WTC11 (cell line): ENCODE results near the gene PGS1. TPM values are rescaled to one million over a fixed set of nuclear protein-coding genes. Genes with fewer than 3 reads are reported as not detected.

Experiments used
- ATAC-seq: fragments of 200-7000 bp; cut with Tn5 transposase; 2 replicates; pipeline ENCODE4 v1.10.0; 2021; ENCODE audit warnings: mild to moderate bottlenecking, moderate library complexity
- CTCF ChIA-PET: fragments of 300-600 bp; sonication (Branson Sonifier 250); formaldehyde crosslinking; loops from one replicate; lab custom pipeline; 2021; ENCODE audit warnings: antibody characterized with exemption; lab: Charles Lee
- POLR2A ChIA-PET: fragments of 350-600 bp; sonication (Branson Sonifier 250); formaldehyde crosslinking; loops from one replicate; lab custom pipeline; 2021; ENCODE audit warnings: antibody characterized with exemption; lab: Charles Lee
- DNase-seq: peaks from one replicate; pipeline ENCODE4 v3.0.0; 2021; ENCODE audit warnings: low spot score
- H3K27ac Mint-ChIP-seq: 2 replicates; pipeline ENCODE4 v1.8.0; 2021; ENCODE audit warnings: mixed read lengths
- H3K27me3 Mint-ChIP-seq: 2 replicates; pipeline ENCODE4 v1.8.0; 2021; ENCODE audit warnings: low read depth, mild to moderate bottlenecking, moderate library complexity, mixed read lengths
- H3K36me3 Mint-ChIP-seq: 2 replicates; pipeline ENCODE4 v1.8.0; 2021; ENCODE audit warnings: mixed read lengths
- H3K4me1 Mint-ChIP-seq: 2 replicates; pipeline ENCODE4 v1.8.0; 2022; ENCODE audit warnings: mixed read lengths
- H3K4me3 Mint-ChIP-seq: 2 replicates; pipeline ENCODE4 v1.8.0; 2021; ENCODE audit warnings: mild to moderate bottlenecking, moderate library complexity, mixed read lengths
- H3K9me3 Mint-ChIP-seq: 2 replicates; pipeline ENCODE4 v1.8.0; 2021; ENCODE audit warnings: mixed read lengths
- CREB1 ChIP-seq: sonication (generic); formaldehyde crosslinking; IDR thresholded peaks from 2 replicates; pipeline ENCODE4 v1.8.0; 2023; ENCODE audit warnings: mild to moderate bottlenecking, missing genetic modification reagents
- CREM ChIP-seq: sonication (generic); formaldehyde crosslinking; IDR thresholded peaks from 2 replicates; pipeline ENCODE4 v1.8.1; 2022; ENCODE audit warnings: mild to moderate bottlenecking, missing genetic modification reagents, moderate library complexity
- ELF4 ChIP-seq: sonication (generic); formaldehyde crosslinking; IDR thresholded peaks from 2 replicates; pipeline ENCODE4 v1.8.1; 2022; ENCODE audit warnings: low read depth, mild to moderate bottlenecking, moderate library complexity, missing genetic modification reagents
- GRHL2 ChIP-seq: fragments of 250-450 bp; sonication (Bioruptor Pico); IDR thresholded peaks from 2 replicates; pipeline ENCODE4 v1.8.0; 2022; ENCODE audit warnings: mild to moderate bottlenecking, moderate library complexity; ENCODE audit not compliant: insufficient replicate concordance, severe bottlenecking
- NFE2L1 ChIP-seq: sonication (generic); formaldehyde crosslinking; IDR thresholded peaks from 2 replicates; pipeline ENCODE4 v1.8.1; 2023; ENCODE audit warnings: missing genetic modification reagents
- RORB ChIP-seq: fragments of 250-450 bp; sonication (Bioruptor Pico); IDR thresholded peaks from 2 replicates; pipeline ENCODE4 v1.9.0; 2021; ENCODE audit warnings: mild to moderate bottlenecking
- TEAD1 ChIP-seq: sonication (generic); formaldehyde crosslinking; IDR thresholded peaks from 2 replicates; pipeline ENCODE4 v1.8.0; 2022; ENCODE audit warnings: mild to moderate bottlenecking, missing genetic modification reagents
- TEAD4 ChIP-seq: sonication (generic); formaldehyde crosslinking; IDR thresholded peaks from 2 replicates; pipeline ENCODE4 v1.8.0; 2022; ENCODE audit warnings: mild to moderate bottlenecking, missing genetic modification reagents
- ZNF232 ChIP-seq: sonication (generic); formaldehyde crosslinking; IDR thresholded peaks from 2 replicates; pipeline ENCODE4 v1.8.0; 2022; ENCODE audit warnings: mild to moderate bottlenecking, missing genetic modification reagents
- total RNA-seq: library from RNA; stranded (reverse); gene quantifications from 3 replicates; pipeline ENCODE4 v1.2.3, GENCODE V29; 2021
- TF ChIP-seq, protein P1 (sequence below): fragments of 250-450 bp; sonication (Bioruptor Pico); IDR thresholded peaks from 2 replicates; pipeline ENCODE4 v1.9.0; 2021; ENCODE audit warnings: moderate library complexity, mild to moderate bottlenecking, inconsistent platforms, borderline replicate concordance
- TF ChIP-seq, protein P2 (sequence below): sonication (generic); formaldehyde crosslinking; IDR thresholded peaks from 2 replicates; pipeline ENCODE4 v1.8.1; 2023; ENCODE audit warnings: mild to moderate bottlenecking, moderate library complexity, missing genetic modification reagents
- TF ChIP-seq, protein P3 (sequence below): sonication (generic); formaldehyde crosslinking; IDR thresholded peaks from 2 replicates; pipeline ENCODE4 v1.8.1; 2023; ENCODE audit warnings: mild to moderate bottlenecking, missing genetic modification reagents, moderate library complexity
- TF ChIP-seq, protein P4 (sequence below): fragments of 200-600 bp; IDR thresholded peaks from 2 replicates; pipeline ENCODE4 v1.8.0; 2022; ENCODE audit warnings: antibody characterized with exemption
- TF ChIP-seq, protein P5 (sequence below): sonication (generic); formaldehyde crosslinking; IDR thresholded peaks from 2 replicates; pipeline ENCODE4 v1.8.0; 2023; ENCODE audit warnings: missing genetic modification reagents
- TF ChIP-seq, protein P6 (sequence below): fragments of 250-450 bp; sonication (Bioruptor Pico); IDR thresholded peaks from 2 replicates; pipeline ENCODE4 v1.9.0; 2021; ENCODE audit warnings: mild to moderate bottlenecking, borderline replicate concordance

PGS1 gene
- total RNA-seq, 1 experiment from 2014 or later, result 51.4 TPM

DNA sequence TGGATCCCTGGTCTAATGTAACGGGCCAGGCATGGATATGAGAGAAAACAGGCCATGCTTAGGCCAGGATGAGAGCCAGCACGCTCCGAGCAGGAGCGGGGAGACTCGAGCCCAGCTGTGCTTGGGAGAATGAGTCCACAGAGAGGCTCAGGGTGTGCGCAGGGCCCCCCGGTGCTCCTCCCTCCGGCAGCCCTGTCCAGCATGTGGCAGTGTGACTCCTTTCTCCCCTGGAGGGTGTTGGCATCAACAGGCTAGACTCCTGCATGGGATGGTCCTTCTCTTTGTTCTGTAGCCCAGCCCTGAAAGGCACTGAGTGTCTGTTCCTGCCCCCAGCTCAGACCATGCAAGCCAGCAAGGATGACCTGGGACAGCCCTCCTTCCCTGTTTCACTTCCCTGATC is 23.4 kb downstream of the PGS1 start:
- ChIA-PET POLR2A (no interaction called here), CTCF (interaction anchor here (0.9 to 2.4 kb wide), 6 partner anchors 10 to 41 kb away, joined by 3 to 11 read pairs (median 8); no protein-coding TSS in a partner anchor)
- H3K27me3 Mint-ChIP-seq, result no peaks in the 10 kb centered on the region
- H3K27ac Mint-ChIP-seq, result peak overlapping the region; percentile 45; the same call in 1 of the 2 replicates
- peaks cover 76% of the 10 kb centered on the region for H3K36me3 Mint-ChIP-seq
- H3K4me3 Mint-ChIP-seq, result no peak overlapping the region
- peaks cover 2% of the 10 kb centered on the region for H3K4me1 Mint-ChIP-seq
- ATAC-seq (no peak), DNase-seq (no peak)
- no peak for TF ChIP-seq TEAD4 (CRISPR knock-in tag)
- TF ChIP-seq ELF4, result no peak
- no peak for TF ChIP-seq TEAD1 (CRISPR knock-in tag)
- H3K9me3 Mint-ChIP-seq, result no peaks in the 10 kb centered on the region

DNA sequence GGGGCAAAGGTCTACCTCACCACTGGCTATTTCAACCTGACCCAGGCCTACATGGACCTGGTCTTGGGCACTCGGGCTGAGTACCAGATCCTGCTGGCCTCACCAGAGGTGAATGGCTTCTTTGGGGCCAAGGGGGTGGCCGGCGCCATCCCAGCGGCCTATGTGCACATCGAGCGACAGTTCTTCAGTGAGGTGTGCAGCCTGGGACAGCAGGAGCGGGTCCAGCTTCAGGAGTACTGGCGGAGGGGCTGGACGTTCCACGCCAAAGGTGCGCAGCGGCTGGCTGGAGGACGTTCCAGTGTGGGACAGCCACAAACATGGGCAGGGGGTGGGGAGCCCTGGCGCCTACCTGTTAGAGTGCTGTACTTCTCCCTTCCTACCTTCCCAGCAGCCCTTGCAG is 25.4 kb downstream of the PGS1 start:
- no peak for ATAC-seq
- no peaks in the 10 kb centered on the region for H3K9me3 Mint-ChIP-seq
- no peak overlapping the region for H3K27ac Mint-ChIP-seq
- TF ChIP-seq, protein P1, sequence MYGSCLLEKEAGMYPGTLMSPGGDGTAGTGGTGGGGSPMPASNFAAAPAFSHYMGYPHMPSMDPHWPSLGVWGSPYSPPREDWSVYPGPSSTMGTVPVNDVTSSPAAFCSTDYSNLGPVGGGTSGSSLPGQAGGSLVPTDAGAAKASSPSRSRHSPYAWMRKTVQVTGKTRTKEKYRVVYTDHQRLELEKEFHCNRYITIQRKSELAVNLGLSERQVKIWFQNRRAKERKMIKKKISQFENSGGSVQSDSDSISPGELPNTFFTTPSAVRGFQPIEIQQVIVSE (CRISPR knock-in tag), result no peak
- TF ChIP-seq RORB (CRISPR knock-in tag) (no peak), ZNF232 (CRISPR knock-in tag) (no peak), NFE2L1 (no peak), ELF4 (no peak), CREB1 (CRISPR knock-in tag) (no peak), TEAD4 (CRISPR knock-in tag) (no peak), GRHL2 (CRISPR knock-in tag) (no peak)
- TF ChIP-seq, protein P2, sequence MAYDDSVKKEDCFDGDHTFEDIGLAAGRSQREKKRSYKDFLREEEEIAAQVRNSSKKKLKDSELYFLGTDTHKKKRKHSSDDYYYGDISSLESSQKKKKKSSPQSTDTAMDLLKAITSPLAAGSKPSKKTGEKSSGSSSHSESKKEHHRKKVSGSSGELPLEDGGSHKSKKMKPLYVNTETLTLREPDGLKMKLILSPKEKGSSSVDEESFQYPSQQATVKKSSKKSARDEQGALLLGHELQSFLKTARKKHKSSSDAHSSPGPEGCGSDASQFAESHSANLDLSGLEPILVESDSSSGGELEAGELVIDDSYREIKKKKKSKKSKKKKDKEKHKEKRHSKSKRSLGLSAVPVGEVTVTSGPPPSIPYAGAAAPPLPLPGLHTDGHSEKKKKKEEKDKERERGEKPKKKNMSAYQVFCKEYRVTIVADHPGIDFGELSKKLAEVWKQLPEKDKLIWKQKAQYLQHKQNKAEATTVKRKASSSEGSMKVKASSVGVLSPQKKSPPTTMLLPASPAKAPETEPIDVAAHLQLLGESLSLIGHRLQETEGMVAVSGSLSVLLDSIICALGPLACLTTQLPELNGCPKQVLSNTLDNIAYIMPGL, result no peak
- TF ChIP-seq, protein P3, sequence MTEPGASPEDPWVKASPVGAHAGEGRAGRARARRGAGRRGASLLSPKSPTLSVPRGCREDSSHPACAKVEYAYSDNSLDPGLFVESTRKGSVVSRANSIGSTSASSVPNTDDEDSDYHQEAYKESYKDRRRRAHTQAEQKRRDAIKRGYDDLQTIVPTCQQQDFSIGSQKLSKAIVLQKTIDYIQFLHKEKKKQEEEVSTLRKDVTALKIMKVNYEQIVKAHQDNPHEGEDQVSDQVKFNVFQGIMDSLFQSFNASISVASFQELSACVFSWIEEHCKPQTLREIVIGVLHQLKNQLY, result no peak
- TF ChIP-seq, protein P4, sequence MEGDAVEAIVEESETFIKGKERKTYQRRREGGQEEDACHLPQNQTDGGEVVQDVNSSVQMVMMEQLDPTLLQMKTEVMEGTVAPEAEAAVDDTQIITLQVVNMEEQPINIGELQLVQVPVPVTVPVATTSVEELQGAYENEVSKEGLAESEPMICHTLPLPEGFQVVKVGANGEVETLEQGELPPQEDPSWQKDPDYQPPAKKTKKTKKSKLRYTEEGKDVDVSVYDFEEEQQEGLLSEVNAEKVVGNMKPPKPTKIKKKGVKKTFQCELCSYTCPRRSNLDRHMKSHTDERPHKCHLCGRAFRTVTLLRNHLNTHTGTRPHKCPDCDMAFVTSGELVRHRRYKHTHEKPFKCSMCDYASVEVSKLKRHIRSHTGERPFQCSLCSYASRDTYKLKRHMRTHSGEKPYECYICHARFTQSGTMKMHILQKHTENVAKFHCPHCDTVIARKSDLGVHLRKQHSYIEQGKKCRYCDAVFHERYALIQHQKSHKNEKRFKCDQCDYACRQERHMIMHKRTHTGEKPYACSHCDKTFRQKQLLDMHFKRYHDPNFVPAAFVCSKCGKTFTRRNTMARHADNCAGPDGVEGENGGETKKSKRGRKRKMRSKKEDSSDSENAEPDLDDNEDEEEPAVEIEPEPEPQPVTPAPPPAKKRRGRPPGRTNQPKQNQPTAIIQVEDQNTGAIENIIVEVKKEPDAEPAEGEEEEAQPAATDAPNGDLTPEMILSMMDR, result no peak
- TF ChIP-seq, protein P5, sequence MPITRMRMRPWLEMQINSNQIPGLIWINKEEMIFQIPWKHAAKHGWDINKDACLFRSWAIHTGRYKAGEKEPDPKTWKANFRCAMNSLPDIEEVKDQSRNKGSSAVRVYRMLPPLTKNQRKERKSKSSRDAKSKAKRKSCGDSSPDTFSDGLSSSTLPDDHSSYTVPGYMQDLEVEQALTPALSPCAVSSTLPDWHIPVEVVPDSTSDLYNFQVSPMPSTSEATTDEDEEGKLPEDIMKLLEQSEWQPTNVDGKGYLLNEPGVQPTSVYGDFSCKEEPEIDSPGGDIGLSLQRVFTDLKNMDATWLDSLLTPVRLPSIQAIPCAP, result no peak
- TF ChIP-seq, all 79 proteins: peak for 0
- no peak overlapping the region for H3K4me3 Mint-ChIP-seq
- peaks cover 14% of the 10 kb centered on the region for H3K4me1 Mint-ChIP-seq
- no peak for DNase-seq
- ChIA-PET POLR2A (no interaction called here), CTCF (interaction anchor here (0.7 to 1.2 kb wide), 2 partner anchors 11 to 43 kb away, joined by 3 read pairs; no protein-coding TSS in a partner anchor)
- H3K36me3 Mint-ChIP-seq, result peaks cover 63% of the 10 kb centered on the region
- H3K27me3 Mint-ChIP-seq, result no peaks in the 10 kb centered on the region

DNA sequence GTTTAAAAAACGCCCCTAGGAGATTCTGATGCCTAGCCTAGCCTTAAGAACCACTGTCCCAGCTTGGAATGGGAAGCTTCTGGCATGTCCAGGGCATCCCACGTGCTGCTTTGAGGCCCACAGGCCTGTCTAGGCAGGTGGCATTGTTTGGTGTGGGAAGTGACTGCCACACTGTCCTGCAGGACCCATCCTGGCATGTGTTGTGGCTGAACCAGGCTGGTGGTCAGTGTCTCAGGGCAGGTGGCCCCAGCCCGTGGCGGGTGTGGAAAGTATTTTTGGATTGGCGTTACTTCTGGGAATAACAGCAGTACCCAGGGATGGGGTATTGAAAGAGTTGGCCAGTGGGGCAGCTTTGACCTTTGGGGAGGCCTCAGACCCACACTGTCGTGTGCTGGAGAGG is 27.9 kb downstream of the PGS1 start:
- peaks cover 42% of the 10 kb centered on the region for H3K36me3 Mint-ChIP-seq
- H3K4me1 Mint-ChIP-seq, result peaks cover 17% of the 10 kb centered on the region
- no peak for DNase-seq
- TF ChIP-seq, protein P6, sequence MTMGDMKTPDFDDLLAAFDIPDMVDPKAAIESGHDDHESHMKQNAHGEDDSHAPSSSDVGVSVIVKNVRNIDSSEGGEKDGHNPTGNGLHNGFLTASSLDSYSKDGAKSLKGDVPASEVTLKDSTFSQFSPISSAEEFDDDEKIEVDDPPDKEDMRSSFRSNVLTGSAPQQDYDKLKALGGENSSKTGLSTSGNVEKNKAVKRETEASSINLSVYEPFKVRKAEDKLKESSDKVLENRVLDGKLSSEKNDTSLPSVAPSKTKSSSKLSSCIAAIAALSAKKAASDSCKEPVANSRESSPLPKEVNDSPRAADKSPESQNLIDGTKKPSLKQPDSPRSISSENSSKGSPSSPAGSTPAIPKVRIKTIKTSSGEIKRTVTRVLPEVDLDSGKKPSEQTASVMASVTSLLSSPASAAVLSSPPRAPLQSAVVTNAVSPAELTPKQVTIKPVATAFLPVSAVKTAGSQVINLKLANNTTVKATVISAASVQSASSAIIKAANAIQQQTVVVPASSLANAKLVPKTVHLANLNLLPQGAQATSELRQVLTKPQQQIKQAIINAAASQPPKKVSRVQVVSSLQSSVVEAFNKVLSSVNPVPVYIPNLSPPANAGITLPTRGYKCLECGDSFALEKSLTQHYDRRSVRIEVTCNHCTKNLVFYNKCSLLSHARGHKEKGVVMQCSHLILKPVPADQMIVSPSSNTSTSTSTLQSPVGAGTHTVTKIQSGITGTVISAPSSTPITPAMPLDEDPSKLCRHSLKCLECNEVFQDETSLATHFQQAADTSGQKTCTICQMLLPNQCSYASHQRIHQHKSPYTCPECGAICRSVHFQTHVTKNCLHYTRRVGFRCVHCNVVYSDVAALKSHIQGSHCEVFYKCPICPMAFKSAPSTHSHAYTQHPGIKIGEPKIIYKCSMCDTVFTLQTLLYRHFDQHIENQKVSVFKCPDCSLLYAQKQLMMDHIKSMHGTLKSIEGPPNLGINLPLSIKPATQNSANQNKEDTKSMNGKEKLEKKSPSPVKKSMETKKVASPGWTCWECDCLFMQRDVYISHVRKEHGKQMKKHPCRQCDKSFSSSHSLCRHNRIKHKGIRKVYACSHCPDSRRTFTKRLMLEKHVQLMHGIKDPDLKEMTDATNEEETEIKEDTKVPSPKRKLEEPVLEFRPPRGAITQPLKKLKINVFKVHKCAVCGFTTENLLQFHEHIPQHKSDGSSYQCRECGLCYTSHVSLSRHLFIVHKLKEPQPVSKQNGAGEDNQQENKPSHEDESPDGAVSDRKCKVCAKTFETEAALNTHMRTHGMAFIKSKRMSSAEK (CRISPR knock-in tag), result no peak
- no peak for TF ChIP-seq CREM
- TF ChIP-seq, all 79 proteins: peak for 0
- POLR2A ChIA-PET, result no interaction called here
- Mint-ChIP-seq H3K27ac (peak overlapping the region; percentile 53; the same call in 1 of the 2 replicates), H3K27me3 (no peaks in the 10 kb centered on the region), H3K4me3 (no peak overlapping the region), H3K9me3 (no peaks in the 10 kb centered on the region)
- CTCF ChIA-PET, result interaction anchor here (2.0 kb wide), 1 partner anchor 46 kb away, joined by 8 read pairs; the partner anchor contains the start of gene SOCS3
- ATAC-seq, result no peak
